ENCODE measurements around the gene DEK.
"Not testable (repeated sequence)": the region's sequence is repeated elsewhere in the genome, so short reads cannot be mapped to it uniquely, and the experiment has no call there.

The DEK gene

GRCh38 chr6:18242062-18242851, 22.1 kb downstream of the DEK start:
- TF ChIP-seq, protein P1, sequence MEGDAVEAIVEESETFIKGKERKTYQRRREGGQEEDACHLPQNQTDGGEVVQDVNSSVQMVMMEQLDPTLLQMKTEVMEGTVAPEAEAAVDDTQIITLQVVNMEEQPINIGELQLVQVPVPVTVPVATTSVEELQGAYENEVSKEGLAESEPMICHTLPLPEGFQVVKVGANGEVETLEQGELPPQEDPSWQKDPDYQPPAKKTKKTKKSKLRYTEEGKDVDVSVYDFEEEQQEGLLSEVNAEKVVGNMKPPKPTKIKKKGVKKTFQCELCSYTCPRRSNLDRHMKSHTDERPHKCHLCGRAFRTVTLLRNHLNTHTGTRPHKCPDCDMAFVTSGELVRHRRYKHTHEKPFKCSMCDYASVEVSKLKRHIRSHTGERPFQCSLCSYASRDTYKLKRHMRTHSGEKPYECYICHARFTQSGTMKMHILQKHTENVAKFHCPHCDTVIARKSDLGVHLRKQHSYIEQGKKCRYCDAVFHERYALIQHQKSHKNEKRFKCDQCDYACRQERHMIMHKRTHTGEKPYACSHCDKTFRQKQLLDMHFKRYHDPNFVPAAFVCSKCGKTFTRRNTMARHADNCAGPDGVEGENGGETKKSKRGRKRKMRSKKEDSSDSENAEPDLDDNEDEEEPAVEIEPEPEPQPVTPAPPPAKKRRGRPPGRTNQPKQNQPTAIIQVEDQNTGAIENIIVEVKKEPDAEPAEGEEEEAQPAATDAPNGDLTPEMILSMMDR (IDR thresholded peaks at IDR 0.05; ENCODE audit: extremely low read depth, insufficient read depth, missing control alignments): no peak
- DNase-seq (ENCODE audit: low spot score): no peak
- in situ Hi-C loops (cut with MboI; ENCODE audit: low pct_unique_long_range_greater_than_20kb, low sequenced_read_pairs, unreplicated experiment): no loop called here

- no peak for DNase-seq (ENCODE audit: low spot score)
- in situ Hi-C loops (cut with MboI; ENCODE audit: low pct_unique_long_range_greater_than_20kb, low sequenced_read_pairs, unreplicated experiment): no loop called here
Observed at GRCh38 chr6:18241208-18242038, 22.9 kb downstream of the DEK start.

GRCh38 chr6:18240230-18240629, 24.1 kb downstream of the DEK start:
- TF ChIP-seq, protein P1 (IDR thresholded peaks at IDR 0.05; ENCODE audit: extremely low read depth, insufficient read depth, missing control alignments): no peak
- no peak for DNase-seq (ENCODE audit: low spot score)
- in situ Hi-C loops (cut with MboI; ENCODE audit: low pct_unique_long_range_greater_than_20kb, low sequenced_read_pairs, unreplicated experiment): no loop called here

More at GRCh38 chr6:18241208-18242038, 22.9 kb downstream of the DEK start:
- TF ChIP-seq, protein P1 (IDR thresholded peaks at IDR 0.05; ENCODE audit: extremely low read depth, insufficient read depth, missing control alignments): no peak

- TF ChIP-seq, protein P1 (IDR thresholded peaks at IDR 0.05; ENCODE audit: extremely low read depth, insufficient read depth, missing control alignments): no peak
- in situ Hi-C loops (cut with MboI; ENCODE audit: low pct_unique_long_range_greater_than_20kb, low sequenced_read_pairs, unreplicated experiment): no loop called here
- DNase-seq (ENCODE audit: low spot score): no peak
Observed at GRCh38 chr6:18237167-18237566, 27.2 kb downstream of the DEK start.

- TF ChIP-seq, protein P1 (IDR thresholded peaks at IDR 0.05; ENCODE audit: extremely low read depth, insufficient read depth, missing control alignments): no peak
- in situ Hi-C loops (cut with MboI; ENCODE audit: low pct_unique_long_range_greater_than_20kb, low sequenced_read_pairs, unreplicated experiment): no loop called here
- no peak for DNase-seq (ENCODE audit: low spot score)
Observed at GRCh38 chr6:18235524-18235923, 28.8 kb downstream of the DEK start.

- in situ Hi-C loops (cut with MboI; ENCODE audit: low pct_unique_long_range_greater_than_20kb, low sequenced_read_pairs, unreplicated experiment): no loop called here
- TF ChIP-seq, protein P1 (IDR thresholded peaks at IDR 0.05; ENCODE audit: extremely low read depth, insufficient read depth, missing control alignments): no peak
- DNase-seq (ENCODE audit: low spot score): no peak
Observed at GRCh38 chr6:18234564-18234963, 29.8 kb downstream of the DEK start.

- in situ Hi-C loops (cut with MboI; ENCODE audit: low pct_unique_long_range_greater_than_20kb, low sequenced_read_pairs, unreplicated experiment); DNase-seq (ENCODE audit: low spot score): not testable (repeated sequence)
Observed at GRCh38 chr6:18233770-18234169, 30.6 kb downstream of the DEK start.

GRCh38 chr6:18231856-18232255, 32.5 kb downstream of the DEK start:
- in situ Hi-C loops (cut with MboI; ENCODE audit: low pct_unique_long_range_greater_than_20kb, low sequenced_read_pairs, unreplicated experiment); DNase-seq (ENCODE audit: low spot score): not testable (repeated sequence)

- in situ Hi-C loops (cut with MboI; ENCODE audit: low pct_unique_long_range_greater_than_20kb, low sequenced_read_pairs, unreplicated experiment); DNase-seq (ENCODE audit: low spot score): not testable (repeated sequence)
Observed at GRCh38 chr6:18228590-18228989, 35.7 kb downstream of the DEK start.

GRCh38 chr6:18227166-18227565, 37.2 kb downstream of the DEK start:
- in situ Hi-C loops (cut with MboI; ENCODE audit: low pct_unique_long_range_greater_than_20kb, low sequenced_read_pairs, unreplicated experiment); DNase-seq (ENCODE audit: low spot score): not testable (repeated sequence)
